GM12878 (cell line): ENCODE results near the gene ADCY9. TPM values are rescaled to one million over a fixed set of nuclear protein-coding genes. Genes with fewer than 3 reads are reported as not detected.

Experiments used
- ATAC-seq: fragments of 200-7000 bp; cut with Tn5 transposase; 3 replicates; pipeline ENCODE4 v1.9.1; 2020; ENCODE audit warnings: mild to moderate bottlenecking, moderate library complexity
- BruUV-seq: library from RNA; stranded (reverse); fragments of 400-500 nt; replicated peaks from 2 replicates; lab custom pipeline; 2021; lab: Mats Ljungman, UMichigan
- CTCF ChIA-PET: fragments of 300-600 bp; sonication (Branson Sonifier 250); formaldehyde crosslinking; extraction: SDS; loops from one replicate; lab custom pipeline; 2021; ENCODE audit warnings: inconsistent platforms; lab: Yijun Ruan, JAX
- POLR2A ChIA-PET: fragments of 350-600 bp; formaldehyde crosslinking; extraction: SDS; loops from one replicate; lab custom pipeline; 2021; ENCODE audit warnings: inconsistent platforms; lab: Charles Lee
- RAD21 ChIA-PET: fragments of 300-600 bp; sonication (Branson Sonifier 250); formaldehyde crosslinking; loops from one replicate; lab custom pipeline; 2023; ENCODE audit warnings: antibody characterized with exemption; ENCODE audit not compliant: unreplicated experiment; lab: Charles Lee
- SMC1A ChIA-PET: fragments of 300-600 bp; sonication (Branson Sonifier 250); formaldehyde crosslinking; loops from one replicate; lab custom pipeline; 2023; ENCODE audit not compliant: unreplicated experiment, uncharacterized antibody; lab: Charles Lee
- DNase-seq: peaks from one replicate; pipeline ENCODE4 v3.0.0-alpha.2; 2011; ENCODE audit warnings: low read depth, low spot score
- FAIRE-seq: peaks from 3 replicates; lab custom pipeline; 2011; peaks lifted over from hg19 to GRCh38; lab: Jason Lieb, UNC
- H2AFZ ChIP-seq: 2 replicates; pipeline ENCODE4 v1.6.0; 2011; ENCODE audit warnings: low read depth, low read length, control low read depth; ENCODE audit not compliant: control insufficient read depth
- H3K27ac ChIP-seq: 2 replicates; pipeline ENCODE4 v1.5.1; 2011; ENCODE audit warnings: control low read depth; ENCODE audit not compliant: control insufficient read depth, insufficient read depth
- H3K27me3 ChIP-seq, 2 experiments: replicated peaks in 1 of 2; 2 replicates each; pipeline versions ENCODE4 v1.6.0 to v1.6.1; 2011; ENCODE audit warnings: low read length in 1 of 2; ENCODE audit not compliant: control insufficient read depth in 2 of 2, insufficient read depth in 2 of 2
- H3K36me3 ChIP-seq, 2 experiments: 2 replicates each; pipeline ENCODE4 v1.5.1; 2011; ENCODE audit warnings: low read length in 1 of 2; ENCODE audit not compliant: control insufficient read depth in 2 of 2, insufficient read depth in 2 of 2
- H3K4me1 ChIP-seq: 2 replicates; pipeline ENCODE4 v1.6.1; 2011; ENCODE audit warnings: mild to moderate bottlenecking, low read length, moderate library complexity, mixed read lengths; ENCODE audit not compliant: control insufficient read depth, insufficient read depth
- H3K4me2 ChIP-seq: 2 replicates; pipeline ENCODE4 v1.6.0; 2011; ENCODE audit warnings: control low read depth; ENCODE audit not compliant: control insufficient read depth, insufficient read depth
- H3K4me3 ChIP-seq: fragments of 200-600 bp; sonication (generic); 2 replicates; pipeline ENCODE4 v1.5.1; 2016
- H3K79me2 ChIP-seq: 2 replicates; pipeline ENCODE4 v1.6.0; 2011; ENCODE audit warnings: low read length; ENCODE audit not compliant: control insufficient read depth, insufficient read depth
- H3K9ac ChIP-seq: 2 replicates; pipeline ENCODE4 v1.8.0; 2011; ENCODE audit warnings: low read length, control low read depth, mixed read lengths; ENCODE audit not compliant: control insufficient read depth, insufficient read depth
- H3K9me3 ChIP-seq: replicated peaks from 3 replicates; pipeline ENCODE4 v1.5.1; 2011; ENCODE audit warnings: mild to moderate bottlenecking, low read length; ENCODE audit not compliant: control insufficient read depth, insufficient read depth
- H4K20me1 ChIP-seq: 2 replicates; pipeline ENCODE4 v1.6.0; 2011; ENCODE audit not compliant: control insufficient read depth, insufficient read depth
- ETV6 ChIP-seq, 2 experiments: fragments of 450-650 bp in 1 of 2; IDR thresholded peaks in 1 of 2; conservative IDR thresholded peaks in 1 of 2; 2 replicates each; pipeline ENCODE4 v1.6.1; 2014; ENCODE audit warnings: antibody characterized with exemption in 1 of 2, borderline replicate concordance in 1 of 2, low read depth in 1 of 2, mild to moderate bottlenecking in 1 of 2, moderate library complexity in 1 of 2
- MAX ChIP-seq: IDR thresholded peaks from 2 replicates; pipeline ENCODE4 v1.6.1; 2012; ENCODE audit warnings: low read depth, low read length, improper control_type of control experiment
- MLLT1 ChIP-seq: fragments of 450-650 bp; IDR thresholded peaks from 2 replicates; pipeline ENCODE4 v1.6.1; 2016; ENCODE audit warnings: mild to moderate bottlenecking
- NR2F1 ChIP-seq: fragments of 450-650 bp; conservative IDR thresholded peaks from 2 replicates; pipeline ENCODE4 v1.6.1; 2017; ENCODE audit warnings: mild to moderate bottlenecking
- PKNOX1 ChIP-seq: fragments of 450-650 bp; IDR thresholded peaks from 2 replicates; pipeline ENCODE4 v1.6.1; 2016; ENCODE audit warnings: mild to moderate bottlenecking
- TBL1XR1 ChIP-seq: IDR thresholded peaks from 2 replicates; pipeline ENCODE4 v1.6.1; 2012; ENCODE audit warnings: low read depth, low read length, improper control_type of control experiment
- WGBS: methylation state at CpG from one replicate; pipeline ENCODE4 v1.1.6; 2016; ENCODE audit warnings: low lambda C conversion rate; ENCODE audit not compliant: insufficient replicate concordance, insufficient coverage; ENCODE audit errors: missing lambda C conversion rate; 5-methylcytosine and 5-hydroxymethylcytosine counted together
- in situ Hi-C: fragments of 300-500 bp; cut with MboI; formaldehyde crosslinking; loops from 9 replicates; pipeline ENCODE4 v1.14.3; 2018; ENCODE audit warnings: mixed read lengths
- intact Hi-C: fragments of 100-400 bp; cut with micrococcal nuclease; formaldehyde crosslinking; loops from one replicate; pipeline ENCODE4 v1.14.2; 2022; ENCODE audit not compliant: unreplicated experiment
- polyA plus RNA-seq, 11 experiments: library from polyadenylated mRNA; depleted of rRNA in 4 of 11; unstranded in 6 of 11; stranded (reverse) in 5 of 11; fragments of >200 nt; fragmentation: Nextera tagmentation in 4 of 11; fragmentation: Illumina TruSeq in 1 of 11; extraction: Ambion mirVana in 4 of 11; extraction: Trizol in 1 of 11; gene quantifications; 1 replicate in 1 of 11; 2 replicates in 10 of 11; pipeline versions ENCODE4 v1.2.1 to v1.2.3, GENCODE V29; 2011 to 2016; ENCODE audit warnings: inconsistent platforms in 2 of 11, missing spikeins in 2 of 11, low read depth in 1 of 11
- total RNA-seq, 4 experiments: library from RNA; depleted of rRNA in 3 of 4; stranded (reverse); fragments of >200 nt in 3 of 4; fragmentation: Illumina TruSeq in 1 of 4; extraction: Trizol in 1 of 4; gene quantifications; 2 replicates each; pipeline versions ENCODE4 v1.2.1 to v1.2.3, GENCODE V29; 2013 to 2021

The ADCY9 gene
- total and polyA plus RNA-seq, 10 of the 15 experiments (the other 5 are each of a cell fraction or from before 2014, with no cell fraction given), result 0.09 to 0.41 (median 0.15) TPM; not detected in 3

GRCh38 chr16:4057439-4057877 lies 58.8 kb downstream of the ADCY9 start:
- intact Hi-C loops (no loop called here), in situ Hi-C loops (no loop called here)
- WGBS, result 84% methylated on average over 17 of the region's 17 CpGs
- Histone ChIP-seq H2AFZ (no peak overlapping the region), H3K9ac (no peak overlapping the region), H3K4me2 (no peak overlapping the region), H3K27me3 (no peaks in the 10 kb centered on the region), H3K4me1 (no peaks in the 10 kb centered on the region), H3K79me2 (no peaks in the 10 kb centered on the region), H3K9me3 (peaks cover 2% of the 10 kb centered on the region; the same call in 1 of the 3 replicates), H4K20me1 (no peaks in the 10 kb centered on the region), H3K36me3 (no peaks in the 10 kb centered on the region), H3K4me3 (no peak overlapping the region), H3K27ac (no peak overlapping the region)
- TF ChIP-seq TBL1XR1 (no peak), MAX (no peak), NR2F1 (no peak), MLLT1 (no peak), PKNOX1 (no peak), ETV6 (conservative IDR thresholded peaks at IDR 0.05 in 1 of 2, IDR thresholded peaks at IDR 0.05 in 1 of 2; ENCODE audit: borderline replicate concordance in 1 of 2, low read depth in 1 of 2) (no peak)
- POLR2A ChIA-PET, result no interaction called here
- RAD21 ChIA-PET, result no interaction called here
- DNase-seq, result no peak
- SMC1A ChIA-PET, result no interaction called here
- no peak for FAIRE-seq
- CTCF ChIA-PET, result interaction anchor here (0.7 kb wide), 1 partner anchor 10 kb away, joined by 3 read pairs; no protein-coding TSS in a partner anchor
- no peak for ATAC-seq
- BruUV-seq, result no TSS peak
